Astrocyte of the cerebellum (primary cell): ENCODE measurements around the gene ECM2.
A peak's percentile ranks its signal among the peaks of the same experiment; 100 is the strongest.

Source experiments
- DNase-seq: peaks from one replicate; pipeline ENCODE4 v3.0.0-alpha.2; 2011; ENCODE audit warnings: low read depth
- H3K4me3 ChIP-seq: 2 replicates; pipeline ENCODE4 v1.5.1; 2011; ENCODE audit warnings: mild to moderate bottlenecking, low read depth, low read length, moderate library complexity
- in situ Hi-C: cut with HindIII; loops from 2 replicates; pipeline ENCODE4 v1.10.0; 2017; ENCODE audit warnings: low sequenced_read_pairs
- TF ChIP-seq, protein P1 (sequence below): IDR thresholded peaks from 2 replicates; pipeline ENCODE4 v1.5.1; 2012; ENCODE audit warnings: low read length, low read depth, moderate library complexity, mild to moderate bottlenecking; ENCODE audit errors: missing control alignments

The ECM2 gene

GRCh38 chr9:92509050-92509449 lies 26.7 kb downstream of the ECM2 start:
- in situ Hi-C loops, result no loop called here
- DNase-seq, result no peak
- no peak overlapping the region for H3K4me3 ChIP-seq
- TF ChIP-seq, protein P1, sequence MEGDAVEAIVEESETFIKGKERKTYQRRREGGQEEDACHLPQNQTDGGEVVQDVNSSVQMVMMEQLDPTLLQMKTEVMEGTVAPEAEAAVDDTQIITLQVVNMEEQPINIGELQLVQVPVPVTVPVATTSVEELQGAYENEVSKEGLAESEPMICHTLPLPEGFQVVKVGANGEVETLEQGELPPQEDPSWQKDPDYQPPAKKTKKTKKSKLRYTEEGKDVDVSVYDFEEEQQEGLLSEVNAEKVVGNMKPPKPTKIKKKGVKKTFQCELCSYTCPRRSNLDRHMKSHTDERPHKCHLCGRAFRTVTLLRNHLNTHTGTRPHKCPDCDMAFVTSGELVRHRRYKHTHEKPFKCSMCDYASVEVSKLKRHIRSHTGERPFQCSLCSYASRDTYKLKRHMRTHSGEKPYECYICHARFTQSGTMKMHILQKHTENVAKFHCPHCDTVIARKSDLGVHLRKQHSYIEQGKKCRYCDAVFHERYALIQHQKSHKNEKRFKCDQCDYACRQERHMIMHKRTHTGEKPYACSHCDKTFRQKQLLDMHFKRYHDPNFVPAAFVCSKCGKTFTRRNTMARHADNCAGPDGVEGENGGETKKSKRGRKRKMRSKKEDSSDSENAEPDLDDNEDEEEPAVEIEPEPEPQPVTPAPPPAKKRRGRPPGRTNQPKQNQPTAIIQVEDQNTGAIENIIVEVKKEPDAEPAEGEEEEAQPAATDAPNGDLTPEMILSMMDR, result no peak

GRCh38 chr9:92508018-92508820 lies 27.6 kb downstream of the ECM2 start:
- TF ChIP-seq, protein P1, result peak; percentile 7
- in situ Hi-C loops, result no loop called here

DNA sequence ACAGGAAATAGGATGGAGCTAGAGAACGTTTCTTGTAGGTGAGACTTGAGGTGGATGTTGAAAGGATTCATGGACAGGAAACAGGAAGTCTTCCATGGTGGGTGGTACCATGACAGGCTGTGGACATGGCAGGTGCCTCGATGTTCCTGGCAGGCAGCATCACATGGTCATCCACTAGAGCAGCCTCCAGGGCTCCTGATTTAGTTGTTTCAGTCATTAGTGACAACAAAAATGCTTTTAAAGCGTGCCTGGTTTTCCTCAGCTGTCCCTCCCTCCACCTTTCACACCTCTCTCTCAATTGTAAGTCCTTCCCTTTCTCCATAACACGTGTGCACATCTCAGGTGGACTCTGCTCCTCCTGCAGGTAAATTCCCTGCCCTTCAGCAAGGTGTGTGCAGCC lies 28.3 kb downstream of the ECM2 start:
- H3K4me3 ChIP-seq, result no peak overlapping the region
- TF ChIP-seq, protein P1, result no peak
- no peak for DNase-seq
- in situ Hi-C loops, result no loop called here

More at GRCh38 chr9:92508018-92508820, 27.6 kb downstream of the ECM2 start:
- DNase-seq, result no peak
- no peak overlapping the region for H3K4me3 ChIP-seq

- no peak for DNase-seq
- TF ChIP-seq, protein P1, result no peak
- in situ Hi-C loops, result no loop called here
- no peak overlapping the region for H3K4me3 ChIP-seq
These were observed 28.8 kb downstream of the ECM2 start for GRCh38 chr9:92507005-92507404.

DNA sequence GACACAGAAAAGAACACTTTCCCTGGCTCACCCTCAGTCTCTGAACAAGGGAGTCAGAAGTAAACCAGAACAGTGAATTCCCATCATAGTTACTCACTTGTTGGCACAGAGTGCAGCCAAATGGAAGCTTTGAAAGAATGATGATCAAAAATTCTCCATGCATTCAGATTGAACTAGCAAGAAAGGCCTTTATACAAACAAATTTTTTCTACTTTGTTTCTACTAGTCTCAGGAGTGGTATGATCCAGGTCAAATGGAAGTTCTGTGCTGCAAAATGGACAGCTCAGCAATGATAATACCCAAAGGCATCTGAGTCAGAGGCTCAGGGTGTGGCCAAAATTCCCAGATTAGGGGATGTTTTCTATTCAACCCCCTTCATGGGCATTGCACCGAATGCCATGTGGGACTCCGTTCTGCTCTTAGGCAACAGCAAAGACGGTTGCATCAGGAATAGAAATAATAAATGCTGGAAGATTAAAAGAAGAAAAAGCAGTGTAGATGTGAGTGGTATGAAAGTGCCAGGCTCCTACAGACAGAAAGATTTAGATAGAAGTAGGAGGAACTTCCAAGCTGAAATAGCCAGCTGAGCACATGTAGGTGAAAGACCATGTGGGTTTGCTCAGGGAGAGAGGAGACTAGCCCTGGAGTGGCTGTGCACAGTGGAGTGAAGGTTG lies 29.5 kb downstream of the ECM2 start:
- H3K4me3 ChIP-seq, result no peak overlapping the region
- in situ Hi-C loops, result no loop called here
- peak; percentile 87 for DNase-seq
- TF ChIP-seq, protein P1, result no peak

DNA sequence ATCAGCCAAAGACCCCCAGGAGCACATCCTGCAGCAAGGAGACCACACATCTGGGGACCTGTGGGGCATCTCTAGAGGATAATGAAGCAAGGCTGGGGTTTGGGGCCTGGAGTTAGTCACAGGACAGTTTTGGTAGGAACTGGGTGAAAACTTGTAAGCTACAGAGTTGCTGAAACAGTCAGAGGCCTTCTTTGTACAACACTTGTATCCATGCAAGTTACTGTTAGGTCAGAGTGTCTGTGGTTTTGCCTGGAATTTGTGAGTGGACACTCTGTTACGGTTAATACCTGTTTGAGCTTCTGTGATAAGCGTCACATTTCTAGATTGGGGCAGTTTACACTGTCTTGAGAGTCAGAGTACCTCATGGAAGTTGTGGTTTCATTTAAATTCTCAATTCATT lies 30.9 kb downstream of the ECM2 start:
- in situ Hi-C loops, result no loop called here
- no peak overlapping the region for H3K4me3 ChIP-seq
- TF ChIP-seq, protein P1, result no peak
- DNase-seq, result no peak
